ENCODE data around the gene URM1.

The URM1 gene

GRCh38 chr9:128349125-128349524 lies 22.0 kb upstream of the URM1 start:
- no peak overlapping the region for H3K4me3 ChIP-seq (ENCODE audit: control insufficient read depth, low read depth, low read length)
- no peak for DNase-seq (ENCODE audit: low read depth)
- TF ChIP-seq CTCF (conservative IDR thresholded peaks at IDR 0.05; ENCODE audit: control insufficient read depth, insufficient read depth, low read depth, low read length), result no peak

GRCh38 chr9:128349772-128350171 lies 21.4 kb upstream of the URM1 start:
- DNase-seq (ENCODE audit: low read depth), result no peak
- TF ChIP-seq CTCF (conservative IDR thresholded peaks at IDR 0.05; ENCODE audit: control insufficient read depth, insufficient read depth, low read depth, low read length), result no peak

GRCh38 chr9:128355451-128355850 lies 15.7 kb upstream of the URM1 start:
- no peak overlapping the region for H3K4me3 ChIP-seq (ENCODE audit: control insufficient read depth, low read depth, low read length)
- no peak for TF ChIP-seq CTCF (conservative IDR thresholded peaks at IDR 0.05; ENCODE audit: control insufficient read depth, insufficient read depth, low read depth, low read length)
- DNase-seq (ENCODE audit: low read depth), result no peak

More at GRCh38 chr9:128349772-128350171, 21.4 kb upstream of the URM1 start:
- H3K4me3 ChIP-seq (ENCODE audit: control insufficient read depth, low read depth, low read length), result no peak overlapping the region

- TF ChIP-seq CTCF (conservative IDR thresholded peaks at IDR 0.05; ENCODE audit: control insufficient read depth, insufficient read depth, low read depth, low read length), result no peak
- no peak for DNase-seq (ENCODE audit: low read depth)
- no peak overlapping the region for H3K4me3 ChIP-seq (ENCODE audit: control insufficient read depth, low read depth, low read length)
Observed at GRCh38 chr9:128358090-128358489, 13.1 kb upstream of the URM1 start.

GRCh38 chr9:128358861-128359260 lies 12.3 kb upstream of the URM1 start:
- DNase-seq (ENCODE audit: low read depth), result no peak
- H3K4me3 ChIP-seq (ENCODE audit: control insufficient read depth, low read depth, low read length), result no peak overlapping the region
- no peak for TF ChIP-seq CTCF (conservative IDR thresholded peaks at IDR 0.05; ENCODE audit: control insufficient read depth, insufficient read depth, low read depth, low read length)

- DNase-seq (ENCODE audit: low read depth), result no peak
- TF ChIP-seq CTCF (conservative IDR thresholded peaks at IDR 0.05; ENCODE audit: control insufficient read depth, insufficient read depth, low read depth, low read length), result no peak
- H3K4me3 ChIP-seq (ENCODE audit: control insufficient read depth, low read depth, low read length), result no peak overlapping the region
Observed at GRCh38 chr9:128360826-128361225, 10.3 kb upstream of the URM1 start.
